Kidney epithelial cell (primary cell): ENCODE results near the gene LHX4. TPM values are rescaled to one million over a fixed set of nuclear protein-coding genes. Genes with fewer than 3 reads are reported as not detected.

Experiments used
- DNase-seq: peaks from one replicate; pipeline ENCODE4 v3.0.0-alpha.2; 2010; ENCODE audit warnings: low read depth
- H3K27me3 ChIP-seq: 2 replicates; pipeline ENCODE4 v1.6.0; 2011; ENCODE audit warnings: low read length; ENCODE audit not compliant: control insufficient read depth, insufficient read depth
- H3K36me3 ChIP-seq: 2 replicates; pipeline ENCODE4 v1.5.1; 2011; ENCODE audit warnings: low read length; ENCODE audit not compliant: control insufficient read depth, insufficient read depth
- H3K4me3 ChIP-seq: 2 replicates; pipeline ENCODE4 v1.5.1; 2011; ENCODE audit warnings: low read depth, mild to moderate bottlenecking, control low read depth, low read length
- total RNA-seq: library from RNA; depleted of rRNA; stranded (reverse); fragments of >200 nt; gene quantifications from 2 replicates; pipeline ENCODE4 v1.2.3, GENCODE V29; 2015
- TF ChIP-seq, protein P1 (sequence below): IDR thresholded peaks from 2 replicates; pipeline ENCODE4 v1.5.1; 2011; ENCODE audit warnings: mild to moderate bottlenecking, moderate library complexity, low read length, control low read depth, inconsistent platforms; ENCODE audit not compliant: insufficient read depth, poor library complexity, severe bottlenecking

Gene LHX4
- total RNA-seq, 1 donor from 2014 or later: not detected

DNA sequence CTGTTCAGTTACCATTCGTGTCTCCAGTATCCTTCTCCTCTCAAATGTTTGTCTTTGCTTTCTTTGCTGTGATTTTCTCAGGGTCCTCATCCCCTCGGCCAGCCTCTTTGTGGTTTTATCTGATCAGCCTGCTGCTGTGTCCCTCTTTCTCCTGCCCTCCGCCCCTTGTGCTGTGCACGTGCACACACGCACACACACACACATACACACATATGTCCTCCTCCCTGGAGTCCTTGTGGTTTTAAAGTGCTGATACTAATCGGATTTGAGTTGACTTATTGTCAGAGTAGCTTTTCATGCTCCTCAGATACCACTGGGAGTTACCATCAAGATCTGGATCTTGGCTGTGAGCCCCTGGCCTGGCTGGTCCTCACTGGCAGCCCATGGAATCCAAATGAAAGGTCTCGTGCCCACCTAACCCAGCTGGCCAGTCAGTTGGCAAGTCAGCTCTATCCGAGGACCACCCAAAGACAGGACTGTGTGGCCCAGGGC, 41.3 kb upstream of the LHX4 start:
- TF ChIP-seq, protein P1, sequence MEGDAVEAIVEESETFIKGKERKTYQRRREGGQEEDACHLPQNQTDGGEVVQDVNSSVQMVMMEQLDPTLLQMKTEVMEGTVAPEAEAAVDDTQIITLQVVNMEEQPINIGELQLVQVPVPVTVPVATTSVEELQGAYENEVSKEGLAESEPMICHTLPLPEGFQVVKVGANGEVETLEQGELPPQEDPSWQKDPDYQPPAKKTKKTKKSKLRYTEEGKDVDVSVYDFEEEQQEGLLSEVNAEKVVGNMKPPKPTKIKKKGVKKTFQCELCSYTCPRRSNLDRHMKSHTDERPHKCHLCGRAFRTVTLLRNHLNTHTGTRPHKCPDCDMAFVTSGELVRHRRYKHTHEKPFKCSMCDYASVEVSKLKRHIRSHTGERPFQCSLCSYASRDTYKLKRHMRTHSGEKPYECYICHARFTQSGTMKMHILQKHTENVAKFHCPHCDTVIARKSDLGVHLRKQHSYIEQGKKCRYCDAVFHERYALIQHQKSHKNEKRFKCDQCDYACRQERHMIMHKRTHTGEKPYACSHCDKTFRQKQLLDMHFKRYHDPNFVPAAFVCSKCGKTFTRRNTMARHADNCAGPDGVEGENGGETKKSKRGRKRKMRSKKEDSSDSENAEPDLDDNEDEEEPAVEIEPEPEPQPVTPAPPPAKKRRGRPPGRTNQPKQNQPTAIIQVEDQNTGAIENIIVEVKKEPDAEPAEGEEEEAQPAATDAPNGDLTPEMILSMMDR: no peak
- Histone ChIP-seq H3K4me3 (no peak overlapping the region), H3K36me3 (no peaks in the 10 kb centered on the region), H3K27me3 (no peaks in the 10 kb centered on the region)
- DNase-seq: no peak

- TF ChIP-seq, protein P1: no peak
- Histone ChIP-seq H3K4me3 (no peak overlapping the region), H3K27me3 (no peaks in the 10 kb centered on the region), H3K36me3 (no peaks in the 10 kb centered on the region)
- DNase-seq: no peak
These were observed 40.0 kb upstream of the LHX4 start for GRCh38 chr1:180190091-180190490.

DNA sequence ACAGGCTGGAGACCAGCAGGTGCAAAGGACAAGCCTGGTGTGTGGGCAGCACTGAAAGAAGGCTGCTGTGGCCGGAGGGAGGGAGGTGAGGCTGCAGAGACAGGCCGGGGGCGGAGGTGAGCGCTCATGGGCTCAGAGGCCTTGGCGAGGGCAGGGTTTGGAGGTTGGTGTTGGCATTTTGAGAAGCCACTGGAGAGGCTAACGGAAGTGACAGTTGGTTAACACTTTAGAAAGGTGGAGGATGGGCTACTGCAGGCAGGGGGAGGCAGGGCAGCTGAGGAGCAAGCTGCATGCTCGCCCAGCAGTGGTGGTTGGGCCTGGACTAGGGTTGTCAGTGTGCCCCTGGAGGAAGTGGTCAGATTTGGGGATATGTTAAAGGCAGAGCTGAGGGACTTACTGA, 37.9 kb upstream of the LHX4 start:
- no peak overlapping the region for H3K4me3 ChIP-seq
- no peaks in the 10 kb centered on the region for H3K36me3 ChIP-seq
- TF ChIP-seq, protein P1: no peak
- H3K27me3 ChIP-seq: no peaks in the 10 kb centered on the region
- no peak for DNase-seq

GRCh38 chr1:180193141-180194047, 36.7 kb upstream of the LHX4 start:
- TF ChIP-seq, protein P1: no peak
- Histone ChIP-seq H3K36me3 (no peaks in the 10 kb centered on the region), H3K4me3 (no peak overlapping the region), H3K27me3 (no peaks in the 10 kb centered on the region)
- no peak for DNase-seq

DNA sequence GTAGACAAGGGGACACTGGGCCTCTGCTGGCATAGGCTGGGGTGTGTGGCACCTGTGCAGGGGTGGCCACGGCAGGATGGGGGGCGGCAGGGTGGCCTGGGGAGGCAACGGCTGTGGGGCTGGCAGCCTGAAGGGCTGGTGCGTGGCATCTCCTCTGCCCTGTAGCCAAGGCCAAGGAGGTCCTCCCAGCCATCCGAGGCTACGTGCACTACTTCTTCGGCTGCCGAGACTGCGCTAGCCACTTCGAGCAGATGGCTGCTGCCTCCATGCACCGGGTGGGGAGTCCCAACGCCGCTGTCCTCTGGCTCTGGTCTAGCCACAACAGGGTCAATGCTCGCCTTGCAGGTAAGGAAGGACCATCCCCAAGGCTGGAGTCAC, 36.0 kb upstream of the LHX4 start:
- Histone ChIP-seq H3K36me3 (no peaks in the 10 kb centered on the region), H3K4me3 (no peak overlapping the region), H3K27me3 (no peaks in the 10 kb centered on the region)
- no peak for DNase-seq
- TF ChIP-seq, protein P1: no peak
